ENCODE data around the gene OCA2.
"Not testable (repeated sequence)": the region's sequence is repeated elsewhere in the genome, so short reads cannot be mapped to it uniquely, and the experiment has no call there.

OCA2 gene

GRCh38 chr15:27768732-27769475, 330.2 kb downstream of the OCA2 start:
- no peak for TF ChIP-seq CTCF (conservative IDR thresholded peaks at IDR 0.05)
- H3K27ac ChIP-seq = no peak overlapping the region

GRCh38 chr15:27767918-27768640, 331.0 kb downstream of the OCA2 start:
- no peak for TF ChIP-seq CTCF (conservative IDR thresholded peaks at IDR 0.05)

GRCh38 chr15:27767430-27767829, 331.7 kb downstream of the OCA2 start:
- not testable (repeated sequence) for H3K27ac ChIP-seq

More at GRCh38 chr15:27767918-27768640, 331.0 kb downstream of the OCA2 start:
- H3K27ac ChIP-seq = no peak overlapping the region

GRCh38 chr15:27764339-27764738, 334.8 kb downstream of the OCA2 start:
- H3K27ac ChIP-seq = no peak overlapping the region
- TF ChIP-seq CTCF (conservative IDR thresholded peaks at IDR 0.05) = no peak

GRCh38 chr15:27763514-27763913, 335.6 kb downstream of the OCA2 start:
- TF ChIP-seq CTCF (conservative IDR thresholded peaks at IDR 0.05) = no peak
- no peak overlapping the region for H3K27ac ChIP-seq

- H3K27ac ChIP-seq = no peak overlapping the region
- TF ChIP-seq CTCF (conservative IDR thresholded peaks at IDR 0.05) = no peak
These were observed 336.6 kb downstream of the OCA2 start for GRCh38 chr15:27762471-27762870.

- peak; percentile 27 for TF ChIP-seq CTCF (conservative IDR thresholded peaks at IDR 0.05)
- no peak overlapping the region for H3K27ac ChIP-seq
These were observed 342.1 kb downstream of the OCA2 start for GRCh38 chr15:27757052-27757451.

GRCh38 chr15:27752691-27753090, 346.4 kb downstream of the OCA2 start:
- H3K27ac ChIP-seq = no peak overlapping the region
- TF ChIP-seq CTCF (conservative IDR thresholded peaks at IDR 0.05) = no peak

Measured in VCaP (cell line).